CD4-positive, alpha-beta T cell treated with Interleukin-15 for 4 hours (primary cell): ENCODE data around the gene SLC19A1.
"Not testable (repeated sequence)": the region's sequence is repeated elsewhere in the genome, so short reads cannot be mapped to it uniquely, and the experiment has no call there.

Experiments used
- DNase-seq: peaks from one replicate; pipeline ENCODE4 v3.0.0-alpha.2; 2020; ENCODE audit warnings: low spot score

The SLC19A1 gene

GRCh38 chr21:45576838-45577737 lies 34.8 kb upstream of the SLC19A1 start:
- no peak for DNase-seq

GRCh38 chr21:45575993-45576837 lies 34.0 kb upstream of the SLC19A1 start:
- no peak for DNase-seq

- DNase-seq: no peak
Measured at GRCh38 chr21:45575304-45575992, 33.2 kb upstream of the SLC19A1 start.

- no peak for DNase-seq
Measured at GRCh38 chr21:45574691-45575090, 32.5 kb upstream of the SLC19A1 start.

- no peak for DNase-seq
Measured at GRCh38 chr21:45574081-45574501, 31.9 kb upstream of the SLC19A1 start.

- no peak for DNase-seq
Measured at GRCh38 chr21:45573452-45574035, 31.3 kb upstream of the SLC19A1 start.

GRCh38 chr21:45572783-45573451 lies 30.7 kb upstream of the SLC19A1 start:
- DNase-seq: no peak

GRCh38 chr21:45572231-45572630 lies 30.0 kb upstream of the SLC19A1 start:
- DNase-seq: no peak

- no peak for DNase-seq
Measured at GRCh38 chr21:45571641-45572040, 29.4 kb upstream of the SLC19A1 start.

GRCh38 chr21:45570826-45571601 lies 28.8 kb upstream of the SLC19A1 start:
- DNase-seq: no peak

- DNase-seq: no peak
Measured at GRCh38 chr21:45570071-45570470, 27.8 kb upstream of the SLC19A1 start.

- no peak for DNase-seq
Measured at GRCh38 chr21:45568383-45568782, 26.1 kb upstream of the SLC19A1 start.

- DNase-seq: not testable (repeated sequence)
Measured at GRCh38 chr21:45564137-45564536, 21.9 kb upstream of the SLC19A1 start.

- no peak for DNase-seq
Measured at GRCh38 chr21:45562965-45563364, 20.7 kb upstream of the SLC19A1 start.

- DNase-seq: no peak
Measured at GRCh38 chr21:45562402-45562801, 20.2 kb upstream of the SLC19A1 start.

GRCh38 chr21:45561241-45561640 lies 19.0 kb upstream of the SLC19A1 start:
- DNase-seq: not testable (repeated sequence)

GRCh38 chr21:45560106-45561021 lies 18.1 kb upstream of the SLC19A1 start:
- DNase-seq: no peak

GRCh38 chr21:45559216-45560105 lies 17.2 kb upstream of the SLC19A1 start:
- no peak for DNase-seq
